Measurements from ENCODE around the gene PADI2.

Gene PADI2

DNA sequence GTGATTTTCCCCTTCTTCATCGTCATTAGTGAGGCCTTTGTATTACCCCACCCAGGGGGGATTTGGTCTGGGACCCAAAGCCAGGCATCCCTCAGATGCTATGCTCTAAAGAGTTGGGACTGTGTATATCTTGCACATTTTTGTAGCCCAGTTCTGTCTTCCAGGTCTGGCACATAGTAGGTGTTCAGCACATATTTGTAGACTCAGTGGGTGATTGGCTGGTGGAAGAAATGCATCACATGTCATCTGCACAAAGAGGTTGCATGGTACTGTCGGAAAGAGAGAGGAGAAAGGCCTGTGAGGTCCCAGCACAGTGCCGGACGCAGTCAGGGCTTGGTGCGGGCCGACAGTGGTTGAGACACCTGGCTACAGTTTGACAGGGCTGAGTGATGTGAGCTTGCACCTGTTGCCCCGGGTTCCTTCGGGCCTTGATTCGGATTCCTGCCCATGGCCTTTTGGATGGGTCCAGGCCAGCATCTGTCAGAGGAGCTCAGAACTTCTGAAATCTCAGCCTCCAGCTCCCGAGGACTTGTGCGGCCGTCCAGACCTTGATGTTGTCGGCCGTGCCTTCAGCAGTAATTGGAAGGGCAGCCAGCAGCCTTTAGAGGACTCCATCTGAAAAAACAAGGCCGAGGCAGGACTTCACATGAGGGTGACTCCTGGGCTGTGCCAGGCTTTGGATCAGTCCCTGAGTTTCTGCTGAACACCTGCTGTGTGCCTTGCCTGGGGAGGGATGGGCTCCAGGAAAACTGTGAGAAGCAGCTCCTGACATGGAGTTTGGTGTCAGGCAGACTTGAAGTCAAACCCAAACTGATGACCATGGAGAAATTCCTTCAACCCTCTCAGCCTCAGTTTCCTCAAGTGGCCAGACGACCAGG lies 44.8 kb upstream of the PADI2 start:
- H3K27ac Mint-ChIP-seq = no peak overlapping the region
- peaks cover 4% of the 10 kb centered on the region for H3K4me1 Mint-ChIP-seq
- no peaks in the 10 kb centered on the region for H3K36me3 Mint-ChIP-seq (ENCODE audit: low read depth)
- H3K9me3 Mint-ChIP-seq = peaks cover under 1% of the 10 kb centered on the region
- no peak overlapping the region for H3K4me3 Mint-ChIP-seq
- TF ChIP-seq, protein P1, sequence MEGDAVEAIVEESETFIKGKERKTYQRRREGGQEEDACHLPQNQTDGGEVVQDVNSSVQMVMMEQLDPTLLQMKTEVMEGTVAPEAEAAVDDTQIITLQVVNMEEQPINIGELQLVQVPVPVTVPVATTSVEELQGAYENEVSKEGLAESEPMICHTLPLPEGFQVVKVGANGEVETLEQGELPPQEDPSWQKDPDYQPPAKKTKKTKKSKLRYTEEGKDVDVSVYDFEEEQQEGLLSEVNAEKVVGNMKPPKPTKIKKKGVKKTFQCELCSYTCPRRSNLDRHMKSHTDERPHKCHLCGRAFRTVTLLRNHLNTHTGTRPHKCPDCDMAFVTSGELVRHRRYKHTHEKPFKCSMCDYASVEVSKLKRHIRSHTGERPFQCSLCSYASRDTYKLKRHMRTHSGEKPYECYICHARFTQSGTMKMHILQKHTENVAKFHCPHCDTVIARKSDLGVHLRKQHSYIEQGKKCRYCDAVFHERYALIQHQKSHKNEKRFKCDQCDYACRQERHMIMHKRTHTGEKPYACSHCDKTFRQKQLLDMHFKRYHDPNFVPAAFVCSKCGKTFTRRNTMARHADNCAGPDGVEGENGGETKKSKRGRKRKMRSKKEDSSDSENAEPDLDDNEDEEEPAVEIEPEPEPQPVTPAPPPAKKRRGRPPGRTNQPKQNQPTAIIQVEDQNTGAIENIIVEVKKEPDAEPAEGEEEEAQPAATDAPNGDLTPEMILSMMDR (IDR thresholded peaks at IDR 0.05; ENCODE audit: unreplicated experiment in 3 of 3) = no peak
- H3K27me3 Mint-ChIP-seq (ENCODE audit: low read depth) = peaks cover 12% of the 10 kb centered on the region

DNA sequence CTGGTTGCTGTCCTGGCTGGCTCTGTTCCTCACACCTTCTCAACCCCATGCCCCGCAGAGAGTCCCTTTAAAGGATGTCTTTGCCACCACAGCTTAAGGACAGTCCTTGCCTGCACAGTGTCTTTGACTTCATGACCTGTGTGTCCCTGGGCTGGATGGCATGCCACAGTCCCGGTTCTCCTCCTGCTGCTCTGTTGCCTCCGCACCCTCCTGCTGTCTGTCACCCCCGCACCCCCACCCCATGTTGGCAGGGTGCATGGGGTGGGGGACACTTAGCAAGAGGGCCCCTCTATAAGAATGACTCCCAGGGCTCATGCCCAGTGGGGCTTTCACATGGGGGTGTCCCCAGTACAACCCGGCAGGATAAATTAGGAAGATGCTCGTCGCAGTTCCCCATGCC lies 44.1 kb upstream of the PADI2 start:
- H3K27me3 Mint-ChIP-seq (ENCODE audit: low read depth) = peaks cover 12% of the 10 kb centered on the region
- no peaks in the 10 kb centered on the region for H3K4me1 Mint-ChIP-seq
- TF ChIP-seq, protein P1 (IDR thresholded peaks at IDR 0.05; ENCODE audit: unreplicated experiment in 3 of 3) = no peak
- H3K9me3 Mint-ChIP-seq = peaks cover 6% of the 10 kb centered on the region
- no peak overlapping the region for H3K4me3 Mint-ChIP-seq
- H3K36me3 Mint-ChIP-seq (ENCODE audit: low read depth) = no peaks in the 10 kb centered on the region
- no peak overlapping the region for H3K27ac Mint-ChIP-seq

DNA sequence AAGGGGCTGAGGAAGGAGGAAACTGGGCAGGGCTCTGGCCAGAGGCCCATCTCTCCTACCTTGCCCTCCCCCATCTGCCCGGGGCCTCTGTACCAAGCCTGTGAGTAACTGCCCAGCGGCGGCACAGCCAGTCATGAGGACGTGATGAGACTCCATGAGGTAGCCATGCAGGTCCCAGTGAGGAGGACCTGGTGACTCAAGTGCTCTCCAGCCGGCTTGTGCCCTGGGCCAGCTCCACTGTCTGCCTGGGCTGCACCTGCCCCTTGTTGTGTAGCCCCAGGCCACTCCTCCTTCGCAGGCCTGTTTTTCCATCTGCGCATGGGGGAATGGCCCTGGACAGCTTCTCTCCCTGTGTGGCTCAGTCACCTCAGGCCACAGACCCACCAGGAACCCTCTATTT lies 43.7 kb upstream of the PADI2 start:
- H3K27ac Mint-ChIP-seq = no peak overlapping the region
- H3K9me3 Mint-ChIP-seq = peaks cover 6% of the 10 kb centered on the region
- no peaks in the 10 kb centered on the region for H3K36me3 Mint-ChIP-seq (ENCODE audit: low read depth)
- H3K4me1 Mint-ChIP-seq = no peaks in the 10 kb centered on the region
- TF ChIP-seq, protein P1 (IDR thresholded peaks at IDR 0.05; ENCODE audit: unreplicated experiment in 3 of 3) = no peak
- no peak overlapping the region for H3K4me3 Mint-ChIP-seq
- H3K27me3 Mint-ChIP-seq (ENCODE audit: low read depth) = peaks cover 12% of the 10 kb centered on the region

DNA sequence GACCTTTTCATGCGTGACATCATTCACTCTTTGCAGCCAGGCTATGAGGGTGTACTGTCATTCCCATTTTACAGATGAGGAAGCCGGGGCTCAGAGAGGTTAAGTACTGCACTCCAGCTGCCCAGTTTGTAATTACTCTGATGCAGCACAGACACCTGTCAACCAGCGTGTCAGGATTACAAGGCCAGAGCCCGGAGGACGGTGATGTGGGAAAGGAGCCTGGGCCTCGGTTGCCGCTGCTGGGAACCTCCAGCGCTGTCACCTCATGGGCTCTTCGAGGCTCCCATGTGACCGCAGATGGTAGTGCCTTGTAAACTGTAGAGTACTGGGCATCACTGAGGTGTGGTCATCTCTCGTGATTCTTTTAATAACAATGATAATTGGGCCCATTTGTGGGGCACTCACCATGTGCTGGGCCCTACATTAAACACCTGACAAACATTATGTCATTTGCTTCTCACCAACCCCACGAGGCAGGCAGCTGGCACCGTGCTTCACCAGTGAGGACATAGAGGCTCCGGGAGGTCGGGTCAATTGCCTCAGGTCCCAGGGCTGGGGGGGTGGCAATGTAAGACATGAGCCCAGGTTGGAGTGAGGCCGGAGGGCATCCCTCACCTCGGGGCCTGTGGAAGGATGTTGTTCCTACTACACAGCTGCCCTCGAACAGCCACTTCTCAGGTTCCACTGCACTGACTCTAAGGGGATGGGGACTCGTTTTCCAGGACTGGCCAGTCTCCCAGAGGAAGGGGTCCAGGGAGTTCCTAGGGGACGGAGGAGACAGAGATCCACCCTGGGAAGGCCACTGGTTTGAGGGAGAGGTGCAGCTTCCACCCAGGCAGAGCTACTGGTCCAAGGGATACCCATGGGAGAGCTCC lies 42.9 kb upstream of the PADI2 start:
- Mint-ChIP-seq H3K36me3 (ENCODE audit: low read depth) (no peaks in the 10 kb centered on the region), H3K9me3 (peaks cover 6% of the 10 kb centered on the region), H3K4me3 (no peak overlapping the region), H3K4me1 (no peaks in the 10 kb centered on the region), H3K27ac (no peak overlapping the region), H3K27me3 (ENCODE audit: low read depth) (peaks cover 12% of the 10 kb centered on the region)
- TF ChIP-seq, protein P1 (IDR thresholded peaks at IDR 0.05; ENCODE audit: unreplicated experiment in 3 of 3) = no peak

DNA sequence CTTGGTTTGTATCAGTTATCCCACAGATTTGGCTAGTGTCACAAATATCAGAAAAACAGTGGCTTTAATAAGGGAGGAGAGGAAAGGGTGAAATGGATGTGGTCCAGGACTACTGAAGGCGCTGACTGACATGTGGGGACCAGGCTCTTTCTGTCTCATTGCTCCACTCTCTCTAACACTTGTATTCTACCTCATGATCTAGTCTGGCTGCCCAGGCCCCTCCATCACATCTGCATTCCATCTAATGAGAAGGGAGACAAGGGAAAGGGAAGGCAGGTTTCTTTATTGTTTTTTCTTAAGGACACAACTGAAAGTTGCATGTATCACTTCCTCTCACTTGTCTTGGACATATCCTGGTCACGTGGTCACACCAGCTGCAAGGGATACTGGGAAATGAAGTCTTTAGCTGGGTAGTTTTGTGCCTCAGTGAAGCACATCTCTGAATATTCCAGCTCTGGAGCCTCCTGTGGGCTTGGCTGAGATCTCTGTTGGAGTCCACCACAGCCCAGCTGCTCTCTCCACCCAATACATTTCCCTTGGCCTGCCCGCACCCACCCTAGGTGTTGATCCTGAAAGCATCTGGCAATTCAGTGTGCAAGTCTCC lies 42.0 kb upstream of the PADI2 start:
- H3K9me3 Mint-ChIP-seq = peaks cover 10% of the 10 kb centered on the region

More for the DNA sequence above, 42.0 kb upstream of the PADI2 start:
- Mint-ChIP-seq H3K27me3 (ENCODE audit: low read depth) (peaks cover 12% of the 10 kb centered on the region), H3K4me3 (no peak overlapping the region), H3K27ac (no peak overlapping the region), H3K4me1 (no peaks in the 10 kb centered on the region), H3K36me3 (ENCODE audit: low read depth) (no peaks in the 10 kb centered on the region)
- TF ChIP-seq, protein P1 (IDR thresholded peaks at IDR 0.05; ENCODE audit: unreplicated experiment in 3 of 3) = no peak

Measured in nephron (organoid).